B cell (primary cell): ENCODE results near the gene SFMBT1. TPM values are rescaled to one million over a fixed set of nuclear protein-coding genes. Genes with fewer than 3 reads are reported as not detected.

Experiments used
- ATAC-seq: fragments of 200-7000 bp; cut with Tn5 transposase; one replicate; pipeline ENCODE4 v1.10.0; 2021; ENCODE audit warnings: low read depth, mild to moderate bottlenecking, moderate number of reproducible peaks, moderate library complexity
- CTCF ChIA-PET: fragments of 350-600 bp; sonication (Branson Sonifier 250); formaldehyde crosslinking; loops from one replicate; lab custom pipeline; 2021; ENCODE audit warnings: antibody characterized with exemption, inconsistent platforms; lab: Charles Lee
- POLR2A ChIA-PET: fragments of 350-600 bp; sonication (Branson Sonifier 250); formaldehyde crosslinking; loops from one replicate; lab custom pipeline; 2021; ENCODE audit warnings: antibody characterized with exemption; lab: Charles Lee
- DNase-seq: peaks from one replicate; pipeline ENCODE4 v3.0.0; 2013
- H2AFZ ChIP-seq: 2 replicates; pipeline ENCODE4 v1.6.1; 2012; ENCODE audit warnings: mild to moderate bottlenecking, low read depth, low read length; ENCODE audit not compliant: insufficient read depth, poor library complexity, severe bottlenecking
- H3K27ac ChIP-seq, 2 donors: 1 replicate in 1 of 2; 2 replicates in 1 of 2; pipeline ENCODE4 v1.5.1; 2012 to 2013; ENCODE audit warnings: low read length in 2 of 2, mild to moderate bottlenecking in 2 of 2, moderate library complexity in 1 of 2
- H3K27me3 ChIP-seq, 4 experiments: fragments of 200-600 bp in 1 of 4; sonication (generic) in 1 of 4; replicated peaks in 1 of 4; 1 replicate in 2 of 4; 2 replicates in 2 of 4; pipeline versions ENCODE4 v1.6.1 to v1.7.0; 2013 to 2016; ENCODE audit warnings: low read length in 3 of 4, mild to moderate bottlenecking in 2 of 4, mixed read lengths in 1 of 4, moderate library complexity in 1 of 4; ENCODE audit not compliant: insufficient read depth in 4 of 4, control insufficient read depth in 3 of 4; ENCODE audit errors: control extremely low read depth in 1 of 4
- H3K36me3 ChIP-seq, 2 experiments: replicated peaks in 1 of 2; 1 replicate in 1 of 2; 2 replicates in 1 of 2; pipeline versions ENCODE4 v1.6.1 to v1.7.1; 2013; ENCODE audit warnings: low read length in 1 of 2; ENCODE audit not compliant: insufficient read depth in 2 of 2, control insufficient read depth in 1 of 2; ENCODE audit errors: control extremely low read depth in 1 of 2, extremely low read depth in 1 of 2
- H3K4me1 ChIP-seq, 2 donors: fragments of 200-600 bp in 1 of 2; sonication (generic) in 1 of 2; 1 replicate in 1 of 2; 2 replicates in 1 of 2; pipeline versions ENCODE4 v1.5.1 to v1.6.1; 2013 to 2017; ENCODE audit warnings: low read length in 2 of 2; ENCODE audit not compliant: control insufficient read depth in 2 of 2, insufficient read depth in 2 of 2
- H3K4me2 ChIP-seq: replicated peaks from 2 replicates; pipeline ENCODE3; 2012; ENCODE audit warnings: mild to moderate bottlenecking, low read depth, low read length; ENCODE audit not compliant: poor library complexity, severe bottlenecking
- H3K4me3 ChIP-seq, 5 experiments: fragments of 200-600 bp in 1 of 5; sonication (generic) in 1 of 5; 1 replicate in 3 of 5; 2 replicates in 2 of 5; pipeline versions ENCODE4 v1.5.1 to v1.7.0; 2011 to 2016; ENCODE audit warnings: low read length in 4 of 5, mild to moderate bottlenecking in 4 of 5, low read depth in 2 of 5, control low read depth in 1 of 5, moderate library complexity in 1 of 5; ENCODE audit not compliant: insufficient read depth in 1 of 5; ENCODE audit errors: control extremely low read depth in 1 of 5, extremely low read depth in 1 of 5
- H3K79me2 ChIP-seq: fragments of 200-600 bp; sonication (generic); one replicate; pipeline ENCODE4 v1.6.0; 2016; ENCODE audit warnings: low read length; ENCODE audit not compliant: control insufficient read depth, insufficient read depth
- H3K9ac ChIP-seq: fragments of 200-600 bp; sonication (generic); 2 replicates; pipeline ENCODE4 v1.6.1; 2017; ENCODE audit warnings: mild to moderate bottlenecking, low read length, moderate library complexity
- H3K9me3 ChIP-seq, 3 donors: one replicate each; pipeline versions ENCODE4 v1.6.1 to v1.7.1; 2013; ENCODE audit warnings: low read length in 2 of 3; ENCODE audit not compliant: control insufficient read depth in 2 of 3, insufficient read depth in 1 of 3; ENCODE audit errors: control extremely low read depth in 1 of 3
- H4K20me1 ChIP-seq: 2 replicates; pipeline ENCODE4 v1.6.0; 2012; ENCODE audit warnings: mild to moderate bottlenecking, low read length; ENCODE audit not compliant: insufficient read depth, control insufficient read depth, poor library complexity, severe bottlenecking
- H3K27ac Mint-ChIP-seq: one replicate; pipeline ENCODE4 v1.8.0; 2021; ENCODE audit warnings: mixed read lengths
- H3K27me3 Mint-ChIP-seq: one replicate; pipeline ENCODE4 v1.8.0; 2021; ENCODE audit warnings: mixed read lengths
- H3K4me1 Mint-ChIP-seq: one replicate; pipeline ENCODE4 v1.8.0; 2021; ENCODE audit warnings: mixed read lengths
- H3K4me3 Mint-ChIP-seq: one replicate; pipeline ENCODE4 v1.8.0; 2021; ENCODE audit warnings: mixed read lengths
- H3K9me3 Mint-ChIP-seq: one replicate; pipeline ENCODE4 v1.8.0; 2022; ENCODE audit warnings: mixed read lengths; ENCODE audit not compliant: insufficient read depth
- CTCF ChIP-seq: fragments of 200-600 bp; IDR thresholded peaks from one replicate; pipeline ENCODE4 v1.8.0; 2022; ENCODE audit warnings: antibody characterized with exemption, mild to moderate bottlenecking
- EZH2 ChIP-seq: IDR thresholded peaks from 2 replicates; pipeline ENCODE4 v1.6.1; 2012; ENCODE audit warnings: borderline replicate concordance, low read depth, mild to moderate bottlenecking, moderate library complexity, low read length; ENCODE audit not compliant: insufficient read depth, poor library complexity, severe bottlenecking
- WGBS: methylation state at CpG from one replicate; pipeline ENCODE4 v1.1.5; 2013; ENCODE audit warnings: missing lambda C conversion rate; ENCODE audit not compliant: insufficient coverage; 5-methylcytosine and 5-hydroxymethylcytosine counted together
- intact Hi-C: fragments of 100-400 bp; cut with micrococcal nuclease; formaldehyde crosslinking; loops from one replicate; pipeline ENCODE4 v1.10.0; 2022
- polyA plus RNA-seq: library from polyadenylated mRNA; depleted of rRNA; stranded (reverse); fragments of >200 nt; gene quantifications from 2 replicates; pipeline ENCODE4 v1.2.3, GENCODE V29; 2012
- total RNA-seq, 2 donors: library from RNA; stranded (reverse); fragments of 120-200 nt in 1 of 2; gene quantifications; 1 replicate in 1 of 2; 2 replicates in 1 of 2; pipeline versions ENCODE4 v1.2.3 to v1.2.4, GENCODE V29; 2013 to 2022

SFMBT1 gene
- total and polyA plus RNA-seq, 2 donors (not counting 1 experiment from before 2014, with no cell fraction given) = 9.9 to 55.8 TPM

- no peak for DNase-seq
- Histone ChIP-seq H3K4me1 (no peaks in the 10 kb centered on the region), H4K20me1 (no peaks in the 10 kb centered on the region), H3K27me3 (no peaks in the 10 kb centered on the region), H3K9me3 (no peaks in the 10 kb centered on the region), H3K9ac (no peak overlapping the region), H3K36me3 (peaks cover 0 to 13% of the 10 kb centered on the region in 2 experiments), H3K79me2 (no peaks in the 10 kb centered on the region), H3K4me3 (no peak overlapping the region), H3K27ac (no peak overlapping the region), H2AFZ (no peak overlapping the region), H3K4me2 (no peak overlapping the region)
- H3K4me1 Mint-ChIP-seq = no peaks in the 10 kb centered on the region
- H3K27ac Mint-ChIP-seq = no peak overlapping the region
- ChIA-PET POLR2A (no interaction called here), CTCF (no interaction called here)
- TF ChIP-seq CTCF = no peak
- TF ChIP-seq EZH2 = no peak
- intact Hi-C loops = no loop called here
- H3K9me3 Mint-ChIP-seq = no peaks in the 10 kb centered on the region
- WGBS = 92% methylated on average over 12 of the region's 12 CpGs
- no peaks in the 10 kb centered on the region for H3K27me3 Mint-ChIP-seq
- no peak overlapping the region for H3K4me3 Mint-ChIP-seq
- no peak for ATAC-seq
Measured at GRCh38 chr3:53084310-53085001, 38.6 kb upstream of the SFMBT1 start.

GRCh38 chr3:53083949-53084309 is 38.1 kb upstream of the SFMBT1 start:
- Histone ChIP-seq H3K4me1 (no peaks in the 10 kb centered on the region), H3K9me3 (no peaks in the 10 kb centered on the region), H3K27me3 (no peaks in the 10 kb centered on the region), H4K20me1 (no peaks in the 10 kb centered on the region), H3K4me2 (no peak overlapping the region), H3K79me2 (no peaks in the 10 kb centered on the region), H3K4me3 (no peak overlapping the region), H3K27ac (no peak overlapping the region), H3K36me3 (peaks cover 0 to 9% of the 10 kb centered on the region in 2 experiments), H2AFZ (no peak overlapping the region), H3K9ac (no peak overlapping the region)
- ATAC-seq (no peak), DNase-seq (no peak)
- Mint-ChIP-seq H3K4me1 (no peaks in the 10 kb centered on the region), H3K4me3 (no peak overlapping the region), H3K27ac (no peak overlapping the region), H3K9me3 (no peaks in the 10 kb centered on the region), H3K27me3 (no peaks in the 10 kb centered on the region)
- CTCF ChIA-PET = no interaction called here
- intact Hi-C loops = no loop called here
- 43% methylated on average over 2 of the region's 3 CpGs for WGBS
- TF ChIP-seq EZH2 (no peak), CTCF (no peak)
- POLR2A ChIA-PET = interaction anchor here (0.7 kb wide), 1 partner anchor 12 kb away, joined by 3 read pairs; no protein-coding TSS in a partner anchor
